A673 (cell line): ENCODE data around the gene DPF1.

Experiments used
- EZH2 ChIP-seq: fragments of 200-600 bp; sonication (generic); IDR thresholded peaks from 2 replicates; pipeline ENCODE4 v1.6.1; 2017; ENCODE audit warnings: borderline replicate concordance, low read depth, mild to moderate bottlenecking, mixed read lengths, antibody characterized with exemption, low read length; ENCODE audit not compliant: poor library complexity, severe bottlenecking
- TF ChIP-seq, protein P1 (sequence below): fragments of 300-800, 200-600 bp; sonication (generic); conservative IDR thresholded peaks from 2 replicates; pipeline ENCODE4 v1.5.1; 2017; ENCODE audit warnings: low read depth, mild to moderate bottlenecking, antibody characterized with exemption, low read length, moderate library complexity, mixed read lengths

DNA sequence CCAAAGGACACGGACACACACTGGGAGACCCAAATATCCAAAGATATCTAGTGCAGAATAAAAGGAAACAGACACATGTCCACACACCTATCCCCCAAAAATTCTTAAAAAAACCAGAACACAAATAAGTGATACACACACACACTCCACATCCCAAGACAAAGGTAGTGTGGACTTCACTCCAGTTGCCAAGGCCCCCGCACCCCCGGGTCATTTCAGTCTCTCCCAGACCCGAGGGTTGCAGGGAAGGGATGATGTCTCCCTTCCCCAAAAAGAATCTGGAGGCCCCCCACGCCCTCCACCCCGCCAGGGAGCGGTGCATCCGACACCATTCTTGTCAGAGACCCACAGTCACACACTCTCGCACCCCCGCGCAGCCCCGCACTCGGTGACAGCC is 407 bp downstream of the DPF1 start:
- TF ChIP-seq, protein P1, sequence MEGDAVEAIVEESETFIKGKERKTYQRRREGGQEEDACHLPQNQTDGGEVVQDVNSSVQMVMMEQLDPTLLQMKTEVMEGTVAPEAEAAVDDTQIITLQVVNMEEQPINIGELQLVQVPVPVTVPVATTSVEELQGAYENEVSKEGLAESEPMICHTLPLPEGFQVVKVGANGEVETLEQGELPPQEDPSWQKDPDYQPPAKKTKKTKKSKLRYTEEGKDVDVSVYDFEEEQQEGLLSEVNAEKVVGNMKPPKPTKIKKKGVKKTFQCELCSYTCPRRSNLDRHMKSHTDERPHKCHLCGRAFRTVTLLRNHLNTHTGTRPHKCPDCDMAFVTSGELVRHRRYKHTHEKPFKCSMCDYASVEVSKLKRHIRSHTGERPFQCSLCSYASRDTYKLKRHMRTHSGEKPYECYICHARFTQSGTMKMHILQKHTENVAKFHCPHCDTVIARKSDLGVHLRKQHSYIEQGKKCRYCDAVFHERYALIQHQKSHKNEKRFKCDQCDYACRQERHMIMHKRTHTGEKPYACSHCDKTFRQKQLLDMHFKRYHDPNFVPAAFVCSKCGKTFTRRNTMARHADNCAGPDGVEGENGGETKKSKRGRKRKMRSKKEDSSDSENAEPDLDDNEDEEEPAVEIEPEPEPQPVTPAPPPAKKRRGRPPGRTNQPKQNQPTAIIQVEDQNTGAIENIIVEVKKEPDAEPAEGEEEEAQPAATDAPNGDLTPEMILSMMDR = no peak
- no peak for TF ChIP-seq EZH2
